GM23338 (cell line): Measurements from ENCODE around the gene NOS2. TPM values are rescaled to one million over a fixed set of nuclear protein-coding genes. Genes with fewer than 3 reads are reported as not detected.
A peak's percentile ranks its signal among the peaks of the same experiment; 100 is the strongest.

Experiments
- ATAC-seq: fragments of 200-7000 bp; cut with Tn5 transposase; 3 replicates; pipeline ENCODE4 v1.9.1; 2020
- DNase-seq: peaks from one replicate; pipeline ENCODE4 v3.0.0-alpha.2; 2015; ENCODE audit warnings: low spot score
- H2AFZ ChIP-seq: fragments of 200-600 bp; sonication (generic); 2 replicates; pipeline ENCODE4 v1.8.0; 2016; ENCODE audit warnings: antibody characterized with exemption, mild to moderate bottlenecking, moderate library complexity
- H3F3A ChIP-seq: fragments of 200-600 bp; sonication (generic); replicated peaks from 2 replicates; pipeline ENCODE4 v1.8.0; 2017; ENCODE audit warnings: antibody characterized with exemption, mixed run types, low read depth
- H3K27ac ChIP-seq: fragments of 200-600 bp; sonication (generic); 2 replicates; pipeline ENCODE4 v1.6.1; 2016; ENCODE audit warnings: low read depth
- H3K27me3 ChIP-seq: fragments of 200-600 bp; sonication (generic); 2 replicates; pipeline ENCODE4 v1.8.0; 2016; ENCODE audit warnings: mild to moderate bottlenecking, mixed run types, moderate library complexity; ENCODE audit not compliant: insufficient read depth
- H3K36me3 ChIP-seq: fragments of 200-600 bp; sonication (generic); 2 replicates; pipeline ENCODE4 v1.8.0; 2016; ENCODE audit warnings: mild to moderate bottlenecking; ENCODE audit not compliant: insufficient read depth
- H3K4me1 ChIP-seq: fragments of 200-600 bp; sonication (generic); 2 replicates; pipeline ENCODE4 v1.8.0; 2016; ENCODE audit warnings: mild to moderate bottlenecking, moderate library complexity; ENCODE audit not compliant: insufficient read depth
- H3K4me2 ChIP-seq: fragments of 200-600 bp; sonication (generic); 2 replicates; pipeline ENCODE4 v1.7.1; 2017; ENCODE audit warnings: mixed run types
- H3K4me3 ChIP-seq: fragments of 200-600 bp; sonication (generic); 2 replicates; pipeline ENCODE4 v1.6.1; 2016; ENCODE audit warnings: mixed run types
- H3K79me2 ChIP-seq: fragments of 200-600 bp; sonication (generic); replicated peaks from 2 replicates; pipeline ENCODE4 v1.8.0; 2017; ENCODE audit warnings: mild to moderate bottlenecking; ENCODE audit not compliant: insufficient read depth
- H3K9me2 ChIP-seq: fragments of 200-600 bp; sonication (generic); 2 replicates; pipeline ENCODE4 v1.8.0; 2017; ENCODE audit not compliant: insufficient read depth
- H4K20me1 ChIP-seq: fragments of 200-600 bp; sonication (generic); replicated peaks from 2 replicates; pipeline ENCODE4 v1.8.0; 2017; ENCODE audit warnings: mild to moderate bottlenecking; ENCODE audit not compliant: insufficient read depth
- H3K27ac Mint-ChIP-seq: 2 replicates; pipeline ENCODE4 v1.8.0; 2020; ENCODE audit warnings: inconsistent platforms, mild to moderate bottlenecking, moderate library complexity, mixed read lengths
- H3K27me3 Mint-ChIP-seq: 3 replicates; pipeline ENCODE4 v1.8.0; 2022; ENCODE audit warnings: low read depth, mild to moderate bottlenecking, moderate library complexity, mixed read lengths, inconsistent platforms; ENCODE audit not compliant: insufficient read depth, poor library complexity
- H3K36me3 Mint-ChIP-seq: 3 replicates; pipeline ENCODE4 v1.8.0; 2021; ENCODE audit warnings: low read depth, mild to moderate bottlenecking, inconsistent platforms, moderate library complexity, mixed read lengths
- H3K4me1 Mint-ChIP-seq: 3 replicates; pipeline ENCODE4 v1.8.0; 2020; ENCODE audit warnings: mild to moderate bottlenecking, inconsistent platforms, mixed read lengths
- H3K4me3 Mint-ChIP-seq: 3 replicates; pipeline ENCODE4 v1.8.0; 2021; ENCODE audit warnings: moderate library complexity, mild to moderate bottlenecking, inconsistent platforms, mixed read lengths
- H3K9me3 Mint-ChIP-seq: 3 replicates; pipeline ENCODE4 v1.8.0; 2020; ENCODE audit warnings: moderate library complexity, mild to moderate bottlenecking, inconsistent platforms, mixed read lengths
- CTCF ChIP-seq, 2 experiments: fragments of 200-600 bp in 1 of 2; sonication (generic) in 1 of 2; conservative IDR thresholded peaks; 2 replicates each; pipeline versions ENCODE4 v1.5.1 to v1.6.1; 2016 to 2017; ENCODE audit warnings: antibody characterized with exemption in 2 of 2, low read depth in 2 of 2, mild to moderate bottlenecking in 2 of 2, moderate library complexity in 1 of 2
- ETS1 ChIP-seq: IDR thresholded peaks from 2 replicates; pipeline ENCODE4 v1.6.1; 2016; ENCODE audit warnings: antibody characterized with exemption
- EZH2 ChIP-seq: fragments of 200-600 bp; sonication (generic); IDR thresholded peaks from one replicate; pipeline ENCODE4 v1.8.0; 2017; ENCODE audit warnings: antibody characterized with exemption, mild to moderate bottlenecking, low read depth; ENCODE audit not compliant: unreplicated experiment
- JUNB ChIP-seq: IDR thresholded peaks from one replicate; pipeline ENCODE4 v1.6.1; 2016; ENCODE audit warnings: antibody characterized with exemption; ENCODE audit not compliant: unreplicated experiment
- NANOG ChIP-seq: IDR thresholded peaks from 2 replicates; pipeline ENCODE4 v1.6.1; 2016; ENCODE audit warnings: antibody characterized with exemption, borderline replicate concordance
- POLR2AphosphoS5 ChIP-seq: IDR thresholded peaks from 2 replicates; pipeline ENCODE4 v1.6.1; 2016; ENCODE audit warnings: antibody characterized with exemption, low read depth
- REST ChIP-seq: IDR thresholded peaks from one replicate; pipeline ENCODE4 v1.6.1; 2018; ENCODE audit warnings: antibody characterized with exemption; ENCODE audit not compliant: unreplicated experiment
- STAT1 ChIP-seq: IDR thresholded peaks from one replicate; pipeline ENCODE4 v1.6.1; 2016; ENCODE audit warnings: antibody characterized with exemption; ENCODE audit not compliant: unreplicated experiment
- long read RNA-seq: library from polyadenylated mRNA; unstranded; transcript quantifications from one replicate; pipeline ENCODE4 v2.0.0, GENCODE V29; 2020; ENCODE audit not compliant: unreplicated experiment
- polyA plus RNA-seq: library from polyadenylated mRNA; unstranded; fragments of >200 nt; fragmentation: Nextera tagmentation; extraction: Ambion mirVana; gene quantifications from 2 replicates; pipeline ENCODE4 v1.2.1, GENCODE V29; 2016
- total RNA-seq: library from RNA; depleted of rRNA; stranded (reverse); fragments of >200 nt; shearing (Covaris generic); gene quantifications from 2 replicates; pipeline ENCODE4 v1.2.3, GENCODE V29; 2014; rRNA removed

The NOS2 gene
- total RNA-seq (1.8 and 2.7 TPM in 2 replicates), polyA plus RNA-seq (0.44 and 0.57 TPM in 2 replicates)
- long read RNA-seq = 0 reads

- Histone ChIP-seq H3K36me3 (no peaks in the 10 kb centered on the region), H3K9me2 (no peaks in the 10 kb centered on the region), H3F3A (no peaks in the 10 kb centered on the region), H3K27me3 (no peaks in the 10 kb centered on the region), H3K4me3 (no peak within 1 kb of the TSS), H2AFZ (no peak within 1 kb of the TSS), H3K79me2 (no peaks in the 10 kb centered on the region), H3K4me1 (no peaks in the 10 kb centered on the region; the same call in 1 of the 2 replicates), H3K27ac (no peak within 1 kb of the TSS), H4K20me1 (no peaks in the 10 kb centered on the region), H3K4me2 (no peak within 1 kb of the TSS)
- no peaks in the 10 kb centered on the region for H3K9me3 Mint-ChIP-seq
- no peak within 1 kb of the TSS for H3K4me3 Mint-ChIP-seq
- peaks cover 11% of the 10 kb centered on the region; the same call in 2 of the 3 replicates for H3K4me1 Mint-ChIP-seq
- ATAC-seq (no peak), DNase-seq (no peak)
- H3K27me3 Mint-ChIP-seq = peaks cover 10% of the 10 kb centered on the region
- TF ChIP-seq CTCF (conservative IDR thresholded peaks at IDR 0.05; ENCODE audit: low read depth in 2 of 2) (no peak), REST (no peak), POLR2AphosphoS5 (no peak), NANOG (no peak), ETS1 (no peak)
- no peaks in the 10 kb centered on the region for H3K36me3 Mint-ChIP-seq
- H3K27ac Mint-ChIP-seq = no peak within 1 kb of the TSS
These were observed at the start of gene NOS2 for GRCh38 chr17:27800522-27800921. Gene NOS2 (minus strand): TSS chr17:27800529. CDS start chr17:27798809, 1,720 bp downstream.

GRCh38 chr17:27849474-27850185, 49.3 kb upstream of the NOS2 start:
- Histone ChIP-seq H3K36me3 (no peaks in the 10 kb centered on the region), H3K27me3 (no peaks in the 10 kb centered on the region), H3K4me1 (peaks cover 4% of the 10 kb centered on the region; the same call in 1 of the 2 replicates), H3K4me3 (no peak overlapping the region), H3K9me2 (no peaks in the 10 kb centered on the region), H3K4me2 (no peak overlapping the region), H3K27ac (no peak overlapping the region), H4K20me1 (no peaks in the 10 kb centered on the region), H3K79me2 (no peaks in the 10 kb centered on the region), H2AFZ (no peak overlapping the region; the same call in 1 of the 2 replicates), H3F3A (no peaks in the 10 kb centered on the region)
- no peak overlapping the region for H3K4me3 Mint-ChIP-seq
- ATAC-seq (peak; percentile 72), DNase-seq (peak; percentile 24)
- H3K27ac Mint-ChIP-seq = no peak overlapping the region
- no peaks in the 10 kb centered on the region for H3K27me3 Mint-ChIP-seq
- H3K9me3 Mint-ChIP-seq = no peaks in the 10 kb centered on the region
- H3K36me3 Mint-ChIP-seq = no peaks in the 10 kb centered on the region; the same call in 2 of the 3 replicates
- peaks cover 12% of the 10 kb centered on the region for H3K4me1 Mint-ChIP-seq
- no peak for TF ChIP-seq REST
- no peak for TF ChIP-seq POLR2AphosphoS5
- no peak for TF ChIP-seq EZH2
- no peak for TF ChIP-seq NANOG
- no peak for TF ChIP-seq JUNB
- TF ChIP-seq ETS1 = no peak
- no peak for TF ChIP-seq STAT1
